H9 (cell line): ENCODE data around the gene SNRPD1. TPM values are rescaled to one million over a fixed set of nuclear protein-coding genes. Genes with fewer than 3 reads are reported as not detected.

Experiments used
- DNase-seq: peaks from one replicate; pipeline ENCODE4 v3.0.0-alpha.2; 2017
- H2AFZ ChIP-seq: one replicate; pipeline ENCODE4 v1.6.1; 2013; ENCODE audit warnings: mild to moderate bottlenecking, low read length, control low read depth, moderate library complexity
- H2AK5ac ChIP-seq: 2 replicates; pipeline ENCODE4 v1.6.1; 2013; ENCODE audit warnings: low read length, control low read depth, mixed read lengths; ENCODE audit not compliant: insufficient read length
- H2BK120ac ChIP-seq: one replicate; pipeline ENCODE4 v1.6.1; 2013; ENCODE audit warnings: low read depth, mild to moderate bottlenecking, low read length, control low read depth, inconsistent platforms; ENCODE audit not compliant: poor library complexity, severe bottlenecking
- H2BK12ac ChIP-seq: 2 replicates; pipeline ENCODE4 v1.6.1; 2013; ENCODE audit warnings: low read length, control low read depth, mixed read lengths, low read depth; ENCODE audit not compliant: insufficient read length
- H2BK15ac ChIP-seq: 2 replicates; pipeline ENCODE4 v1.6.1; 2013; ENCODE audit warnings: low read depth, low read length, control low read depth
- H2BK20ac ChIP-seq: one replicate; pipeline ENCODE4 v1.6.1; 2013; ENCODE audit warnings: low read depth, mild to moderate bottlenecking, low read length, control low read depth, inconsistent platforms; ENCODE audit not compliant: poor library complexity, severe bottlenecking
- H2BK5ac ChIP-seq: 2 replicates; pipeline ENCODE4 v1.6.1; 2013; ENCODE audit warnings: low read length, control low read depth, mixed read lengths; ENCODE audit not compliant: insufficient read length
- H3K14ac ChIP-seq: 2 replicates; pipeline ENCODE4 v1.6.1; 2013; ENCODE audit warnings: low read length, control low read depth; ENCODE audit not compliant: insufficient read depth
- H3K18ac ChIP-seq: 2 replicates; pipeline ENCODE4 v1.6.1; 2013; ENCODE audit warnings: low read depth, mild to moderate bottlenecking, mixed read lengths, low read length, control low read depth; ENCODE audit not compliant: insufficient read length
- H3K23ac ChIP-seq: 2 replicates; pipeline ENCODE4 v1.6.1; 2013; ENCODE audit warnings: low read length, control low read depth, mixed read lengths, low read depth; ENCODE audit not compliant: insufficient read length
- H3K23me2 ChIP-seq: 2 replicates; pipeline ENCODE4 v1.6.1; 2013; ENCODE audit warnings: low read depth, mild to moderate bottlenecking, mixed read lengths, low read length, control low read depth; ENCODE audit not compliant: insufficient read length, poor library complexity, severe bottlenecking
- H3K27ac ChIP-seq: 2 replicates; pipeline ENCODE4 v1.5.1; 2013; ENCODE audit warnings: low read length, control low read depth, mixed read lengths, low read depth; ENCODE audit not compliant: insufficient read length
- H3K27me3 ChIP-seq: 2 replicates; pipeline ENCODE4 v1.6.1; 2013; ENCODE audit warnings: low read length, control low read depth, inconsistent platforms; ENCODE audit not compliant: insufficient read depth
- H3K4ac ChIP-seq: 2 replicates; pipeline ENCODE4 v1.6.1; 2013; ENCODE audit warnings: low read depth, mild to moderate bottlenecking, control low read depth, inconsistent platforms, low read length, moderate library complexity
- H3K4me1 ChIP-seq: 2 replicates; pipeline ENCODE4 v1.6.1; 2013; ENCODE audit warnings: low read length, control low read depth, inconsistent platforms; ENCODE audit not compliant: insufficient read depth
- H3K4me2 ChIP-seq: 2 replicates; pipeline ENCODE4 v1.6.1; 2013; ENCODE audit warnings: low read length, control low read depth, mixed read lengths; ENCODE audit not compliant: insufficient read length, insufficient read depth
- H3K56ac ChIP-seq: 2 replicates; pipeline ENCODE4 v1.6.1; 2013; ENCODE audit warnings: low read depth, mild to moderate bottlenecking, mixed read lengths, low read length, control low read depth; ENCODE audit not compliant: insufficient read length
- H3K79me1 ChIP-seq: 2 replicates; pipeline ENCODE4 v1.6.1; 2013; ENCODE audit warnings: low read depth, mild to moderate bottlenecking, moderate library complexity, low read length, control low read depth, inconsistent platforms; ENCODE audit not compliant: insufficient read depth, poor library complexity, severe bottlenecking
- H3K79me2 ChIP-seq: 2 replicates; pipeline ENCODE4 v1.6.1; 2013; ENCODE audit warnings: low read length, control low read depth, inconsistent platforms; ENCODE audit not compliant: insufficient read depth
- H3K9ac ChIP-seq: 2 replicates; pipeline ENCODE4 v1.6.1; 2013; ENCODE audit warnings: low read length, control low read depth, mixed read lengths; ENCODE audit not compliant: insufficient read length; ENCODE audit errors: extremely low read depth
- H3K9me3 ChIP-seq: one replicate; pipeline ENCODE4 v1.6.1; 2013; ENCODE audit warnings: low read depth, low read length, inconsistent platforms; ENCODE audit not compliant: control insufficient read depth
- H3T11ph ChIP-seq: one replicate; pipeline ENCODE4 v1.6.1; 2013; ENCODE audit warnings: mild to moderate bottlenecking, low read length, control low read depth, inconsistent platforms
- H4K20me1 ChIP-seq: one replicate; pipeline ENCODE4 v1.6.1; 2013; ENCODE audit not compliant: control insufficient read depth, insufficient read length, insufficient read depth
- H4K5ac ChIP-seq: 2 replicates; pipeline ENCODE4 v1.6.1; 2013; ENCODE audit warnings: low read depth, mild to moderate bottlenecking, mixed read lengths, low read length, control low read depth; ENCODE audit not compliant: insufficient read length
- H4K8ac ChIP-seq: replicated peaks from 2 replicates; pipeline ENCODE4 v1.6.1; 2013; ENCODE audit warnings: low read length, control low read depth, mixed read lengths, low read depth; ENCODE audit not compliant: insufficient read length
- H4K91ac ChIP-seq: 2 replicates; pipeline ENCODE4 v1.6.1; 2013; ENCODE audit warnings: low read depth, mild to moderate bottlenecking, moderate library complexity, mixed read lengths, low read length, control low read depth; ENCODE audit not compliant: insufficient read length
- H3K27ac Mint-ChIP-seq, 3 experiments: 2 replicates in 2 of 3; 3 replicates in 1 of 3; pipeline ENCODE4 v1.8.0; 2020 to 2021; ENCODE audit warnings: mixed read lengths in 3 of 3, mild to moderate bottlenecking in 1 of 3, moderate library complexity in 1 of 3
- H3K27me3 Mint-ChIP-seq: 2 replicates; pipeline ENCODE4 v1.8.0; 2021; ENCODE audit warnings: low read depth, mild to moderate bottlenecking, moderate library complexity, mixed read lengths
- H3K36me3 Mint-ChIP-seq, 3 experiments: 2 replicates in 2 of 3; 3 replicates in 1 of 3; pipeline ENCODE4 v1.8.0; 2020 to 2021; ENCODE audit warnings: low read depth in 3 of 3, mixed read lengths in 3 of 3; ENCODE audit not compliant: insufficient read depth in 1 of 3
- H3K4me1 Mint-ChIP-seq, 2 experiments: 2 replicates each; pipeline ENCODE4 v1.8.0; 2020; ENCODE audit warnings: mixed read lengths in 2 of 2
- H3K4me3 Mint-ChIP-seq, 2 experiments: 2 replicates in 1 of 2; 3 replicates in 1 of 2; pipeline ENCODE4 v1.8.0; 2020 to 2021; ENCODE audit warnings: mild to moderate bottlenecking in 2 of 2, mixed read lengths in 2 of 2, moderate library complexity in 1 of 2
- H3K9me3 Mint-ChIP-seq, 2 experiments: 2 replicates in 1 of 2; 3 replicates in 1 of 2; pipeline ENCODE4 v1.8.0; 2020; ENCODE audit warnings: mild to moderate bottlenecking in 2 of 2, mixed read lengths in 2 of 2, moderate library complexity in 1 of 2
- CTCF ChIP-seq: fragments of 200-600 bp; sonication (generic); conservative IDR thresholded peaks from 3 replicates; pipeline ENCODE4 v1.8.0; 2021; ENCODE audit warnings: antibody characterized with exemption, mild to moderate bottlenecking
- WGBS: extraction: QIAGEN DNeasy Blood & Tissue Kit; methylation state at CpG from one replicate; pipeline ENCODE4 v1.1.7; 2013; ENCODE audit warnings: missing lambda C conversion rate, low lambda C conversion rate, mixed read lengths; ENCODE audit not compliant: insufficient read length; ENCODE audit errors: extremely low coverage; 5-methylcytosine and 5-hydroxymethylcytosine counted together
- total RNA-seq: library from RNA; stranded (reverse); gene quantifications from 2 replicates; pipeline ENCODE4 v1.2.1, GENCODE V29; 2021

Gene SNRPD1
- total RNA-seq, 1 experiment from 2014 or later, result 178 TPM

DNA sequence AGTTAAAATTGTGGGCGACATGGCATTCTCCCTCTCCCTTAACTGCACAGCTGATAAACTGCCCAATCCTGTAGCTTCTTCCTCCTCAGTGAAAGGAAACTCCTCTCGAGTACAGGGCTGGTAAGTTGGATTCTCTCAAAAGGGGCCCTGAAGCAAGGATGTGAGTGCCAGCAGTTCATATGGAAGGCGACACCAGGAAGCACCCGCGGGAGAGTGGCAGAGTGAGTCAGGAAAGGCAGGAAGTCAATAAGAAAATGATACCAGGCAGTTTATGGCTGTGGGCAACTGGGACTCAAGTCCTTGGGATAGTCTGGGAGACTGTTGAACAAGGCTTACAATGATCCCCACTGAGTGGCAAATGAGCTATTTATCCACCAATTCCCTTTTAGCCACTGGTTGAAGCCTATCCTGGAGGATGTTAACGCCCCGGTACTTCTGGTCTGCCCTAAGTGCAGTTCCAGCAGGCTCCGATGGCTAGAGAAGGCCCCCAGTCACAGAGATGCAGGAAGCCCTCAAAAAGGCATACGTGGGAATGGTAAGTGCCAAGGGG is 57.7 kb downstream of the SNRPD1 start:
- no peaks in the 10 kb centered on the region for H3K79me1 ChIP-seq
- no peak overlapping the region for H2BK5ac ChIP-seq
- H3K9me3 Mint-ChIP-seq, result no peaks in the 10 kb centered on the region
- no peaks in the 10 kb centered on the region for H3K4me1 ChIP-seq
- H3K27me3 Mint-ChIP-seq, result no peaks in the 10 kb centered on the region
- no peak overlapping the region for H4K5ac ChIP-seq
- no peak overlapping the region for H2AK5ac ChIP-seq
- no peak overlapping the region for H3K27ac ChIP-seq
- no peak overlapping the region for H3K18ac ChIP-seq
- H3K14ac ChIP-seq, result no peak overlapping the region
- no peak overlapping the region for H3T11ph ChIP-seq
- no peak for TF ChIP-seq CTCF
- H2BK20ac ChIP-seq, result no peak overlapping the region
- no peak overlapping the region for H2BK15ac ChIP-seq
- no peaks in the 10 kb centered on the region for H3K27me3 ChIP-seq
- no peak overlapping the region for H3K4me3 Mint-ChIP-seq
- H3K23me2 ChIP-seq, result no peaks in the 10 kb centered on the region
- no peaks in the 10 kb centered on the region for H4K20me1 ChIP-seq
- no peak overlapping the region for H4K8ac ChIP-seq
- H3K4me2 ChIP-seq, result no peak overlapping the region
- peaks cover 10 to 14% of the 10 kb centered on the region in 2 experiments for H3K4me1 Mint-ChIP-seq
- peaks cover 0 to 2% (median 0%) of the 10 kb centered on the region in 3 experiments; a peak in 2 of 7 replicates for H3K36me3 Mint-ChIP-seq
- no peak overlapping the region for H3K56ac ChIP-seq
- H2BK12ac ChIP-seq, result no peak overlapping the region
- H3K9me3 ChIP-seq, result no peaks in the 10 kb centered on the region
- no peak overlapping the region for H3K9ac ChIP-seq
- no CpG with 5 or more reads among the region's 9 CpGs for WGBS
- H4K91ac ChIP-seq, result no peak overlapping the region
- H2BK120ac ChIP-seq, result no peak overlapping the region
- no peak overlapping the region for H3K4ac ChIP-seq
- no peaks in the 10 kb centered on the region for H3K79me2 ChIP-seq
- no peak overlapping the region for H3K23ac ChIP-seq
- H3K27ac Mint-ChIP-seq, result peak overlapping the region in 2 of 3 experiments; percentile 11 to 12; a peak in 3 of 7 replicates
- no peak overlapping the region for H2AFZ ChIP-seq
- DNase-seq, result no peak
